Spleen (tissue), 11 donors: ENCODE data around the gene SOWAHC. TPM values are rescaled to one million over a fixed set of nuclear protein-coding genes. Genes with fewer than 3 reads are reported as not detected.

Experiments used
- DNase-seq: peaks from one replicate; pipeline ENCODE4 v3.0.0-alpha.2; 2020
- H3K27ac ChIP-seq, 8 donors: fragments of 200-600 bp; sonication (generic) in 7 of 8; 1 replicate in 4 of 8; 2 replicates in 4 of 8; pipeline versions ENCODE4 v1.5.0 to v1.8.0; 2016 to 2021; ENCODE audit warnings: inconsistent platforms in 4 of 8, mild to moderate bottlenecking in 4 of 8, moderate library complexity in 1 of 8
- H3K27me3 ChIP-seq, 7 donors: fragments of 200-600 bp; sonication (generic) in 6 of 7; replicated peaks in 1 of 7; 1 replicate in 4 of 7; 2 replicates in 3 of 7; pipeline versions ENCODE4 v1.5.0 to v1.8.0; 2016 to 2021; ENCODE audit warnings: inconsistent platforms in 3 of 7, mild to moderate bottlenecking in 1 of 7
- H3K36me3 ChIP-seq, 6 donors: fragments of 200-600 bp; sonication (generic) in 5 of 6; 1 replicate in 4 of 6; 2 replicates in 2 of 6; pipeline versions ENCODE4 v1.5.0 to v1.8.0; 2016 to 2021; ENCODE audit warnings: inconsistent platforms in 2 of 6
- H3K4me1 ChIP-seq, 6 donors: fragments of 200-600 bp; sonication (generic) in 5 of 6; 1 replicate in 3 of 6; 2 replicates in 3 of 6; pipeline versions ENCODE4 v1.5.0 to v1.8.0; 2016 to 2021; ENCODE audit warnings: inconsistent platforms in 3 of 6
- H3K4me3 ChIP-seq, 8 donors: fragments of 200-600 bp; sonication (generic) in 7 of 8; 1 replicate in 4 of 8; 2 replicates in 4 of 8; pipeline versions ENCODE4 v1.5.0 to v1.8.0; 2016 to 2021; ENCODE audit warnings: inconsistent platforms in 4 of 8, mild to moderate bottlenecking in 4 of 8, moderate library complexity in 2 of 8
- H3K9me3 ChIP-seq, 8 donors: fragments of 200-600 bp; sonication (generic) in 7 of 8; 1 replicate in 4 of 8; 2 replicates in 4 of 8; pipeline versions ENCODE4 v1.5.0 to v1.8.0; 2016 to 2021; ENCODE audit warnings: inconsistent platforms in 4 of 8
- CTCF ChIP-seq, 11 experiments: fragments of 200-600 bp in 7 of 11; fragments of 450-650 bp in 4 of 11; sonication (generic) in 4 of 11; IDR thresholded peaks in 8 of 11; conservative IDR thresholded peaks in 3 of 11; 1 replicate in 7 of 11; 2 replicates in 4 of 11; pipeline versions ENCODE4 v1.4.0 to v1.8.0; 2016 to 2021; ENCODE audit warnings: antibody characterized with exemption in 11 of 11, inconsistent platforms in 4 of 11, mild to moderate bottlenecking in 1 of 11
- POLR2A ChIP-seq, 3 donors: fragments of 450-650 bp; IDR thresholded peaks; one replicate each; pipeline ENCODE4 v1.5.1; 2017; ENCODE audit warnings: antibody characterized with exemption in 3 of 3, mild to moderate bottlenecking in 1 of 3
- POLR2AphosphoS5 ChIP-seq, 3 donors: sonication (generic); formaldehyde crosslinking; IDR thresholded peaks; one replicate each; pipeline ENCODE4 v1.5.1; 2017; ENCODE audit warnings: antibody characterized with exemption in 3 of 3
- WGBS, 5 donors: extraction: QIAGEN DNeasy Blood & Tissue Kit in 3 of 5; methylation state at CpG; one replicate each; pipeline versions ENCODE4 v1.1.5 to v1.1.7; 2013 to 2018; 5-methylcytosine and 5-hydroxymethylcytosine counted together
- intact Hi-C: fragments of 100-400 bp; cut with DNase I; formaldehyde crosslinking; loops from one replicate; pipeline ENCODE4 v1.15.0; 2023; ENCODE audit warnings: low total_unique reads
- polyA plus RNA-seq, 3 donors: library from polyadenylated mRNA; stranded (reverse); fragments of 200-250 nt; gene quantifications; one replicate each; pipeline ENCODE4 v1.2.1, GENCODE V29; 2013
- total RNA-seq, 7 donors: library from RNA; depleted of rRNA in 3 of 7; stranded (reverse); fragments of >200 nt in 3 of 7; fragmentation: NEBNext Ultra II Directional in 4 of 7; extraction: Animal tissue kit (Norgen Biotek cat#: 25700) in 4 of 7; gene quantifications; one replicate each; pipeline versions ENCODE4 v1.1.0 to v1.2.1, GENCODE V29; 2016 to 2021
- donor health status: healthy with polysubstance abuse.
- donor health status: DM: no; HTN: no; CAD: no; lungs with moderate emphysema.
- donor health status: DM: no; HTN: no; CAD: no.
- donor health status: Bipolar disorder and iron deficiency.
- donor health status: healthy.
- donor health status: DM: no; HTN: no; CAD: no.
- donor health status: DM: yes; HTN: yes; CAD: no.

Gene SOWAHC
- total and polyA plus RNA-seq, 10 donors = 1.6 to 9.9 (median 6.5) TPM

GRCh38 chr2:109613081-109613921 is 863 bp upstream of the SOWAHC start:
- Histone ChIP-seq H3K4me3 (peak overlapping the region; percentile 20 to 77 (median 55)), H3K9me3 (peaks cover 0 to 14% (median 0%) of the 10 kb centered on the region in 8 donors), H3K36me3 (no peaks in the 10 kb centered on the region), H3K27me3 (peaks cover 0 to 90% (median 26%) of the 10 kb centered on the region in 7 donors), H3K27ac (peak overlapping the region; percentile 67 to 97 (median 94)), H3K4me1 (peaks cover 6 to 75% (median 35%) of the 10 kb centered on the region in 6 donors)
- TF ChIP-seq CTCF (IDR thresholded peaks at IDR 0.05 in 8 of 11, conservative IDR thresholded peaks at IDR 0.05 in 3 of 11) (no peak), POLR2AphosphoS5 (IDR thresholded peaks at IDR 0.05) (no peak), POLR2A (IDR thresholded peaks at IDR 0.05) (peak in 1 of 3 donors; percentile 31)
- no peak for DNase-seq
- intact Hi-C loops = no loop called here
- WGBS, 5 donors = 2 to 5% (median 3%) methylated on average over 25 to 82 of the region's 82 CpGs

DNA sequence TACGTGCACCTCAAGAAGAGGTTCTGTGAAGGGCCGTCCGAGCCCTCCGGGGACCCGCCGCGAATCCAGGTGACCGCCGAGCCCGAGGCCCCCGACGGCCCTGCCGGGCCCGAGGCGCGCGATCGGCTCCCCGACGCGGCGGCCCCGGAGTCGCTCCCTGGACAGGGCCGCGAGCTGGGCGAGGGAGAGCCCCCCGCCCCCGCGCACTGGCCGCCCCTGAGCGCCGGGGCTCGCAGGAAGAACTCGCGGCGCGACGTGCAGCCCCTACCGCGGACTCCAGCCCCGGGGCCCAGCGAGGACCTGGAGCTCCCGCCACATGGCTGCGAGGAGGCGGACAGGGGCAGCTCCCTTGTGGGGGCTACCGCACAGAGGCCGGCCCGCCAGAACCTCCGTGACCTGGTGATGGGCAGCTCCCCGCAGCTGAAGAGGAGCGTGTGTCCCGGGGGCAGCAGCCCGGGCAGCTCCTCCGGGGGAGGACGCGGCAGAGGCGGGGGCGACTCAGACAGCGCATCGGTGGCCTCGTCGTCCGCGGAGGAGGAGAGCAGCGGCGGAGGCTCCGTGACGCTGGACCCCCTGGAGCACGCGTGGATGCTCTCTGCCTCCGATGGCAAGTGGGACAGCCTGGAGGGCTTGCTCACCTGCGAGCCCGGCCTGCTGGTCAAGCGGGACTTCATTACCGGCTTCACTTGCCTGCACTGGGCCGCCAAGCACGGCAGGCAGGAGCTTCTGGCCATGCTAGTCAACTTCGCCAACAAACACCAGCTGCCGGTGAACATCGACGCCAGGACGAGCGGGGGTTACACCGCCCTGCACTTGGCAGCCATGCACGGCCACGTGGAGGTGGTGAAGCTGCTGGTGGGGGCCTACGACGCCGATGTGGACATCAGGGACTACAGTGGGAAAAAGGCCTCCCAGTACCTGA is 812 bp downstream of the SOWAHC start:
- H3K36me3 ChIP-seq = no peaks in the 10 kb centered on the region
- TF ChIP-seq POLR2A (IDR thresholded peaks at IDR 0.05) = no peak
- peak in 1 of 3 donors; percentile 13 for TF ChIP-seq POLR2AphosphoS5 (IDR thresholded peaks at IDR 0.05)
- WGBS, 5 donors = 11 to 28% (median 14%) methylated on average over 22 to 90 of the region's 90 CpGs
- H3K9me3 ChIP-seq = peaks cover 0 to 14% (median 0%) of the 10 kb centered on the region in 8 donors
- peak; percentile 84 for DNase-seq
- intact Hi-C loops = no loop called here
- H3K4me3 ChIP-seq = peak overlapping the region; percentile 23 to 77 (median 55)
- peak overlapping the region; percentile 79 to 97 (median 94) for H3K27ac ChIP-seq
- peaks cover 0 to 89% (median 26%) of the 10 kb centered on the region in 7 donors for H3K27me3 ChIP-seq
- peaks cover 5 to 61% (median 30%) of the 10 kb centered on the region in 6 donors for H3K4me1 ChIP-seq

DNA sequence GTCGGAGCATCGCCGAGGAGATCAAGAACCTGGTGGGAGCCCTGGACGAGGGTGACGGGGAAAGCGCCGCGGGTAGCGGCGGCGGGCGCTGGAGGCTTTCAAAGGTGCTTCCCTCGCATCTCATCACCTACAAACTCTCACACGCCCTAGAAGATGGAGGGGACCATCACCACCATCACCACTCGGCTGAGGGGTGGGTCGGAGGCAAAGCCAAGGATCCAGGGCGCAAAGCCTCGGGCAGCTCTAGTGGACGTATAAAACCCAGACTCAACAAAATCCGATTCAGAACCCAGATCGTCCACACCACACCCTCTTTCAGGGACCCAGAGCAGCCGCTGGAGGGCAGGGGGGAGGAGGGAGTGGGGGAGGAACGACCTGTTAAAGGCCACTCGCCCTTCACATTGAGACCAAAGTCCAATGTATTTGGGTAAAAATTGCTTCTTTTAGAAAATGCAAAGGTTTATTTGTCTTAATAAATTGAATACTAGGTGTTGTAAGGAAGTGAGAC is 1.5 kb downstream of the SOWAHC start:
- no peak overlapping the region for H3K27ac ChIP-seq

More for the DNA sequence above, 1.5 kb downstream of the SOWAHC start:
- TF ChIP-seq POLR2A (IDR thresholded peaks at IDR 0.05) (no peak), POLR2AphosphoS5 (IDR thresholded peaks at IDR 0.05) (no peak), CTCF (IDR thresholded peaks at IDR 0.05 in 8 of 11, conservative IDR thresholded peaks at IDR 0.05 in 3 of 11) (no peak)
- Histone ChIP-seq H3K9me3 (peaks cover 0 to 14% (median 0%) of the 10 kb centered on the region in 8 donors), H3K27me3 (peaks cover 0 to 90% (median 26%) of the 10 kb centered on the region in 7 donors), H3K4me1 (peaks cover 5 to 61% (median 30%) of the 10 kb centered on the region in 6 donors), H3K36me3 (no peaks in the 10 kb centered on the region), H3K4me3 (peak overlapping the region in 7 of 8 donors; percentile 49 to 77 (median 56))
- intact Hi-C loops = no loop called here
- WGBS, 5 donors = 35 to 54% (median 49%) methylated on average over 20 to 24 of the region's 24 CpGs
- no peak for DNase-seq
